ENCODE data around the gene LATS1. TPM values are rescaled to one million over a fixed set of nuclear protein-coding genes. Genes with fewer than 3 reads are reported as not detected.
"Not testable (repeated sequence)": the region's sequence is repeated elsewhere in the genome, so short reads cannot be mapped to it uniquely, and the experiment has no call there.

The LATS1 gene
- total RNA-seq, 1 donor from 2014 or later = 13.8 TPM

DNA sequence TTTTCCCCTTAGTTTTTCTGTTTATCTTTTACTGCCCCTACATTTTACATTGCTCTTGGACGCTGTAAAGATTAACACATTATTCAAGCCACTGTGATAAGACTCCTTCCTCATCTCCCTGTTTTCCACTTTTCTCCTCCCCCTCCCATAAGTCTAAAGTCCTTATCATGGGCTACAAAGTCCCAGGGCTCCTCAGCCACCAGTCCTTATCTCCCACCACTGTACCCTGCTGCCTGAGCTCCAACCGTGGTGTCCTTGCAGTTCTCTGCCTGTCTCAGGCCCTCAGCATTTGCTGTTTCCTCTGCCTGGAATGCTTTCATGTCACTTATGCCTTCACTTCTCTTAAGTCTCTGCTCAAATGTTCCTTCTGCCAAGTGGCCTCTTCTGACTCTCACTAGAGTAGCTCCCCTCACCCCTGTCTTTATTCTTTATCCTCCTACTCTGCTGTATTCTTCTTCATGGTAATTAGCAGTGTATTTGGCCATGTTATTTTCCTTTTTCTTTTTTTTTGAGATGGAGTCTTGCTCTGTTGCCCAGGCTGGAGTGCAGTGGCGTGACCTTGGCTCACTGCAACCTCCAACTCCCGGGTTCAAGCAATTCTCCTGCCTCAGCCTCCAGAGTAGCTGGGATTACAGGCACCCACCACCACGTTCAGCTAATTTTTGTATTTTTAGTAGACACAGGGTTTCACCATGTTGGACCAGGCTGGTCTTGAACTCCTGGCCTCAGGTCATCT is 10.8 kb upstream of the LATS1 start:
- no peak for DNase-seq (ENCODE audit: low read depth)

DNA sequence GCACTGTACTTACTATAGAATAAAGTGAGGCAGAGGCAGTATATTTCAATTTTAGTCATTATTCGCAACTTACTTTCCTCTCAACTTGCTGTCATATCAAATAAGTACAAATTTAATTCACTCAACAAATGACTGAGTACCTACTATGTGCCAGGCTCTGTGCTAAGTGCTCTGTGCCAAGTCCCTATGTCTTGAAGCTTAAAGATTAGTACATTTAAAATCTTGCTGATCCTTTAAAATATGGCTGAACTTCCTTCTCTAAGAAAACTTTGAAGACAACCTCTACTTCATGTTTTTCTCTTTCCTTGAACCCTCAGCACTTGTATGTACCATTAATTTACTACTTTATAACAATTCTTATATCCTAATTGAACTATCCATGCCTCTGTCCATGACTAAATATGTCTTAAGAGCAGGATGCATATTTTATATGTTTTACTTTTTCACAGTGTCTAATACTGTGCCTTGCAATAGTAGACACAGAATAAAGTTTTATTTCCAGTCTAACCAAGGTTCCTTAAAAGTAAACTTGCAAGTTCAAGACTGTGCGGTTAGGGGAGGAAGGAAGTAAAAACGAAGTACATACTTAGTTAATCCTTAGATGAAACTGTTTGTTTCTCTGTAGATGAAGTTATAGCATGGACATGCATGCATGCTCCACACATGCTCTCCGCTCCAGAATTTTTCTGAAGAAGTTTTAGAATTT is 10.0 kb upstream of the LATS1 start:
- no peak for DNase-seq (ENCODE audit: low read depth)

DNA sequence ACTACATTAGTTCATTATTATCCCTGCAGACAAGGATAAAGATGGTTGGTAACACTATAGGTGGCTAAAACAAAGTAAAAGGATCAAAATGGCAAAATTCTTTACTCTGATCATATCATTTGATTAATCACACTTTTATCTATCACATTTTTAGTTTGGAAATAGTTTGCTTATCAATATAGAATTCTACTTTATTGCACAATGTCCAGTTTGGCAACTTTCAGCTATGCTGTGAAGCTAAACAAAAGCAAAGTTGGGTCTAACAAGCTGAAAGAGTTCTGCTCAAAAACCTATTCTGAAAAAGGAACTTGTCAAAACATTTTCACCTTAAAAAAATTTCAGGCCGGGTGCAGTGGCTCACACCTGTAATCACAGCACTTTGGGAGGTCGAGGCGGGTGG is 7.9 kb upstream of the LATS1 start:
- no peak for DNase-seq (ENCODE audit: low read depth)

DNA sequence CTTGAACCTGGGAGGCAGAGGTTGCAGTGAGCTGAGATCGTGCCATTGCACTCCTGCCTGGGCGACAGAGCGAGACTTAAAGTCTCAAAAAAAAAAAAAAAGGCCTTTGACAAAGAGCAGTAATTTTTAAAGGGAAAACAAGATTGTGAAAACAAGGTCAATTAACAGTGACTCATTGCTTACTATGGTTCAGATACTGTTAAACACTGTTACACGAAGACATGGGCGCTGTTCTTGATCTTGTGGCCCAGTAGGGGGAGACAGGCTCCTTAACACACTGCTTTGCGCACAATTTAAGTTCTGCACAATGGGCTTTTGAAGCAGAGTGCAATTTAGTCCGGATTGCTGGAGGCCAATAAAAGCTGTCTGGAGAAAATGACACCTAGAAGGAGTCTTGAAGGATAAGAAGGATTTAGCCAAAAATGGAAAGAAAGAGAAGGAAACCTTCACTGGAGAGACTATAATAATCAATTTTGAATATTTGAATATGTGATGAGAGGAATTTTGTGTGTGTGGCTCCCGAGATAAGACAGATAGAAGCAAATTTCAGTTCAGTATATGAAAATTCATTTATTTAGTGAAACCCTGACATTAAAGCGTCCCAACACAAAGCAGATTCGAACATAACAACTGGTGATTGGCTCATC is 6.0 kb upstream of the LATS1 start:
- peak; percentile 43 for DNase-seq (ENCODE audit: low read depth)

DNA sequence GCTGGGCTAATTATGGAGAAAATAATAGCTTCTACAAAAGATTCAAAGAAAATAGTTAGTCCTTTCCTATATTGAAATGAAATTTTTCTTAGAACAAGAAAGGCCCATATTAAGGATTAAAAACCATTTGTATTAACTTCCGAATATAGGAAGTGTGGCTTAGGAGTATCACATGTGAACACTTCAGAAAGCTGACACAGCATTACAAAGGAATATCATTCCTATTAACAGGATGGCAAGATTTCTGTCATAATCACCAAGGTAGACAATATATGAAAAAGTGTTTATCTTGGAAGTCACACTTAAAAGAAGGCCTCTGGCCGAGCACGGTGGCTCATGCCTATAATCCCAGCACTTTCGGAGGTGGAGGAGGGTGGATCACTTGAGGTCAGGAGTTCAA is 5.4 kb upstream of the LATS1 start:
- DNase-seq (ENCODE audit: low read depth) = no peak

DNA sequence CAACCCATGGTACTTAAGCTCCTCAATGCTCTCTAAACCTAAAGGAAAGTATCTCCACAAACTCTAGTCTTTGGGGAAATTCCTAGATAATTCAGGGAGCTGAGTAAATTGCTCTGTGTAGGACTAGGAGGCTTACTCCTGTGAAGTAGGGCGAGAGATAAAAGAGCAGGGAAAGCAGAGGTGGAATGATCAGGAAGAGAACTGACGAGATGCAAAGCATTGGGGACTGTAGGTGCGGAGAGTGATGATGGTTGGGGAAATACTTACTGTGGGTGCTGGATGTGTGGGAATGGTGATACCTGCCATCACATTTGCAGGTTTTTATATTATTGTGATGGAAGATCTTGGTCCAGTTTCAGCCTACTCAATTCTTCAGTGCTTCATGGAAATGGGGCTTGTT is 1.6 kb upstream of the LATS1 start:
- no peak for DNase-seq (ENCODE audit: low read depth)

DNA sequence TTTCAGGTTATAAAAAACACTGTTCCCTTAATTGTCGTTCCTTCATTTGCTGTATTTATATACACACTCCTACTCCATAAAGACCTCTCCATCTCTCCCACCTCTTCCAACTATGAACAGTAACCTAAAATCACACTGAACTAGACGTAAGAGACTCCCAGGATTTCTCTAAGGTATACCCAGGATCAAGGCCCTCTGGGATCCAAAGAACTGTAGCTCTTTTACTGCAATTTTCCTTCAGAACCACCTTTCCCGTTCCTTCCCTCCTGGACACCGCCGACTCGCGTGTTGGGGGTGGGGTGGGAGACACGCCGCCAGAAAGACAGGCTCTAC is 680 bp downstream of the LATS1 start:
- no peak for DNase-seq (ENCODE audit: low read depth)

DNA sequence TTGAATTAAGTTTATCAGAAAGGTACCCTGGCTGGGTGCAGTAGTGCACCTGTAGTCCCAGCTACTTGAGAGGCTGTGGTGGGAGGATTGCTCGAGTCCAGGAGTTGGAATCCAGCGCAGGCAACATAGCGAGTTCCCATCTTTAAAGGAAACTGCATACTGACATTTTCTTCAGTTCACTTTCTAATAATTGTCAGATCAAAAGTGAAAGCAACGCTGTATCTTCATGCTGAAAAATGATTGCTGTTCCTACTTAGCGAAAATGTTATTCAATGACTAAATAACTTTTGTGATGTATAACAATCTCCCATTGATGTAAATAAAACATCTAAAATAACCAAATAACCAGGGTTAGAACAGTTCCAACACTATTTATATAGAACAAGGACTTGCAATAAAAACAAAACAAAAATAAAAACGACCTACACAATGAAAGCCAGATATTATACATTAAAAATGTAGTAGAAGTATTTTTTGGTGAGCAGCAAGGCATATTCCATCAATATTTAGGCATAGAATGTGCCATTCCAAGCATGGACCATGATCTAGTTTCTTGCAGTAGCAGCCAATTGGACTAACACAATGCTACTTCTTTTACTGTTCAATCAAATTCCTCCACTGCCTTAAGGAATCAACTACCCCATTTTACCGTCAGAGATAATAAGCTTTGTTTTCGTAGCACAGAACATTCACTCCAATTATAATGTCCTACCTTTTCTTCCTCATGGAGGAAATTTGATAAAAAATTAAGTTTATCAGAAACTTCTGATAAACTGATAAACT is 1.5 kb downstream of the LATS1 start:
- DNase-seq (ENCODE audit: low read depth) = no peak

DNA sequence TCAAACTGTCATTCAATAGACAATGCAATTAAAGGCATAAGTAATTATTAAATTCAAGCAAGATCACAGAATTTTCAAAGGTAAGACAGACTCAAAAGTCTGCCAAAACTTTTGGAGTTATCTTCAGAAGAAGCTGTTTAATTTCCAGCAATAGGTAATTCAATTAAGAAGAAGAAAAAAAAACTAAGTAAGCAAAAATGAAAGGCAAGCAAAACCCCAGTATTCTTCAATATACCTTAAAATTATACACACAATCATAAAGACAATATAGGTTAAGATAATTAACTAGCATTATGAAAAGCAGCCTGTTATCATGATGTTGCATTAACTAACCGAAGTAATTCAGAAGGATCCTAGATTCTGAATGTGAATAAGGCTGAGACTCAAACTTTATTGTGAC is 3.5 kb downstream of the LATS1 start:
- DNase-seq (ENCODE audit: low read depth) = no peak

DNA sequence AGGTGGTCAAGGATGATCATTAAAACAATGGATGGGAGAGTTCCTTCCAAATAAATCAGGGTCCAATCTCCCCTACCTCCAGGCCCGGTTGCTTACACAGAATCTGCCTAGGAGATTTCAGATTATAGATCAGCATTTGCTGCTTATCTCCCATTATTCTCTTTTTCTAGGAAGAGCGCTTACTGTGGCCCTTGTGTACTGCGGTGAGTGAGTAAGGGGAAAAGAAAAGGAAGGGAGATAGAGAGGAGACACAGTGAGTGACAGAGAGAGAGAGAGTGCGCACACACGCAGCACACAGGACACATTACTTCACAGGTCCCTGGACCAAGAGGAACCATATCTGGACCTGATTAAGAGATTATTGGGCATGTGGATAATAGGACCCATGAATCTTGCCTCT is 6.2 kb downstream of the LATS1 start:
- DNase-seq (ENCODE audit: low read depth) = no peak

DNA sequence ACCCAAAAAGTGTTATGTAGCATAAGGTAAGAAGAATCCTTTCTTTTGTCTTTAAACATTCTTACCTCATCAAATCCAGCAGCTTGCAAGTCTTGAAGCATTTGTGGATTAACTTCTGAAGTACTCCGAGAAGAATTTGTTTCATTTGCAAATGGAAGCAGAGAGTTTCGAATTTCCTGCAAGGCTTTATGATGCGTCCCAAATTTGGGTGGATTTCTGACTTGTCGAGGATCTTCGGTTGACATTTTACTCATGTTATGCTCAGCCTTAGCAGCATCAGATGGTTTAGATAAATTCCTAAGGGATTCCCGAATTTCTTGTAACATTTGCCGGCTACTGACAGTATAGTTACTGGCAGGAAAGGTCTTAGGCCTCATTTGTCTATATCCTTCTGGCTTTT is 16.2 kb downstream of the LATS1 start:
- DNase-seq (ENCODE audit: low read depth) = no peak

DNA sequence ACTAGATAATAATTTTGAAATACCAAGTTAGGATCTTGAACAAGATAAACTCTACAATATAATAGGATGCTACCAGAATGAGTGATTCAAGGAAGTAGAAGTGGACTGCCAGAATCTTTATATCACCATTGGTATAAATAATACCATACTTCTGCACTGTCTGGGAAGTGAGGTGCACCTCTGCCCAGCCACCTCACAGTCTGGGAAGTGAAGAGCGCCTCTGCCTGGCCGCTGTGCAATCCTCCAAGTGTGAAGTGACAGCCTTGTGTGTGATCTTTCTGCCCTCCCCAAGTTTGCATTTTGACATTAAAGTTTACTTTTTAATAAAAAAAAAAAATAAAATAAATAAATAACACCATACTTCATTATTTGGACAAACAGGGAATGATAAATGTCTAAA is 18.8 kb downstream of the LATS1 start:
- DNase-seq (ENCODE audit: low read depth) = no peak

DNA sequence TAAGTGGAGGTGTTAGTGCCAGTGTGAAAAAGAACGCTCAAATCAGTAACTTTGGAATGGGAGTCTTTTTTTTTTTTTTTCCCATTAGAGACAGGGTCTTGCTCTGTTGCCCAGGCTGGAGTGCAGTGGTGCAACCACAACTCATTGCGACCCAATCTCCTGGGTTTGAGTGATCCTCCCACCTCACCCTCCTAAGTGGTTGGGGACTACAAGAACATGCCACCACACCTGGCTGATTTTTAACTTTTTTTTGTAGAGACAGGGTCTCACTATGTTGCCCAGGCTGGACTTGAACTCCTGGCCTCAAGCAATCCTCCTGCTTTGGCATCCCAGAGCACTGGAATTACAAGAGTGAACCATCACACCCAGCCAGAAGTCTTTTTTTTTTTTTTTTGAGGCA is 19.7 kb downstream of the LATS1 start:
- no peak for DNase-seq (ENCODE audit: low read depth)

DNA sequence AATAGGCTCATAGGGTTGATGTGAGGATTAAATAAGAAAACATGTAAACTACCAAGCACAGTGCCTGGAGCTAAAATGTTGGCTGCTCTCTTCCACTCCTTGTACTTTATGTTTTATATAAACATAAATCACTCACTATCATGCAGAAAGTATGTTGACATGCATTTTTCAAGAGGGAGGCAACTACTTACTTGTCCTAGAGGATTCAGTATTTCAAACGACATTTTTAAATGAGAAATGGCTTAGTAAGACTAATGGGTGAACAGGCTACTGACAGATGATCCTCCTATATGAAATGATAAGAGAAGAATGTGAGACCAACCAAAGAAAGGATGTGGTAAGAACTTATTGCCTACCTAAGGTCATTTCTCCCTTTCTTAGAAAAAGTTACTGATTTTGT is 21.0 kb downstream of the LATS1 start:
- no peak for DNase-seq (ENCODE audit: low read depth)

DNA sequence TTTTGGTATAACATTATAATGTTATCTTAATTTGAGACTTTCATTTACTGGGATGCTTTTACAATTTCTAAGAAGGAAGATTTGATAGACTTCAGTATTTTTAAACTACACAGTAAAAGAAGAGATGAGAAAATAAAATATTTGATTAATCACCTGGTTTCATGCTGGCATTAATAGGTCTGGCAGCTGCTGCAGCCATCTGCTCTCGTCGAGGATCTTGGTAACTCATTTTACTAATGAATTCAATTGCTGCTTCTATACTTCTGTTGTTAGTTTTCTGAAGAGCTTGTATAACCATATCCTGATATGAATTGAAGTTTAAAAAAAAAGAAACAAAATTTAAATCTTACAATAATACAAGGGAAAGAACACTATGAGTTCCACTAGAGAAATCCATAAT is 23.0 kb downstream of the LATS1 start:
- DNase-seq (ENCODE audit: low read depth) = no peak

DNA sequence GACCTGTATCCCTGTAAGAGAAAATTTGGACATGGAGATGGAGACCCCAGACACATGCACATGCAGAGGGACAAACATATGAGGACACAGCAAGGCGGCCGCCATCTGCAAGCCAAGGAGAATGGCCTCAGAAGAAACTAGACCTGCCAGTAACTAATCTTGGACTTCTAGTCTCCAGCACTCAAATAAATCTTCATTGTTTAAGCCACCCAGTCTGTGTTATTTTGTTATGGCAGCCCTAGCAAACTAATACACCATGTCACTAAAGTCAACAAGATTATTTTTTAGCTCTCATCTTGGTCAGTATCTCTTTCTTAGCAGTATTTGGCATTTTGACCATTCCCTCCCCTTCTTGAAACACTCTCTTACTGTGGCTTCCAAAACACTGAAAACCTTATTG is 26.7 kb downstream of the LATS1 start:
- DNase-seq (ENCODE audit: low read depth) = no peak

DNA sequence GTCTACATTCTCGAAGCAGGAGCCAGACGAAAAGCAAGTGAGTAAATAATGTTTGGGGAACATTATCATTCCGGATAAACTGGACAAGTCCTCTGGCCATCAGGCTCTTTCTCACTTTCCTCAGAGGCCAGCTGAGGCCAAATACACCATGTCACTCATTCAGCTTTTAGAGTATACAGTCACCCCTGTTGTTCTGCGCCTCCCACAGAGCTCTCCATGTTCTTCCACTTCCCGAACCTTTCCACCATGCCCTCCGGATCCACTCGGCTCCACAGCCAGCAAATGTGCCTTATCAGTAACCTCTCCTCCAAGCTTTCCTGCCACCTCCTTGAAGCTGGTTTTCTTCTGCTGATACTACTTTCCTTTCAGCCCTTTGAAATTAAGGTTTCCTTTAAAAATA is 31.7 kb downstream of the LATS1 start:
- DNase-seq (ENCODE audit: low read depth) = no peak

DNA sequence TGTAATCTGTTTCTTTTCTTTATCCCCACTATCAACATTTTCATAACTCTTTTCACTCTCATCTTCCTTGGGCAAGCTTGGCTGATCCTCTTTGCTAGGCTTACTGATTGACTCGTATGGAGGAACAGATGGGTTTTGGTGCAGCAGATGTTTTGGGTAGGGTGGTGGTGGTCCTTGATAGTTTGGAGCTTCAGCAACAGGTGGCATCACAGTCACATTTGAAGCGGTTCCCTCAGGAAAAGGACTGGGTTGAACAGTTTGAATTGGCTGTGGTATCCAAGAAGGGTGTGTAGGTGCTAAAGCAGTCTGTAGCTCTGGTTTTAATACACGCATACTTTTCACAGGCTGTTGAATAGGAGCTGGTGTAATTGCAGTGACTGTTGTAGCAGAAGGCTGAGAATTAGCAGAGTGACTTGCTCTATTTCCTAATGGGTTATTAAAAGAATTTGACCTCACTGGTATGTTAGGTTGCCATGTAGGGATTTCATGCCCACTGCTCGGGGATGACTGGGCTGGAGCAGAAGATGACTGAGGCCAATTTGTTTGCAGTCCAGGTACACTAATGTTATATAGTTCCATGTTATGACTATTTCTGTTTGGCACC is 34.5 kb downstream of the LATS1 start:
- peak; percentile 81 for DNase-seq (ENCODE audit: low read depth)

DNA sequence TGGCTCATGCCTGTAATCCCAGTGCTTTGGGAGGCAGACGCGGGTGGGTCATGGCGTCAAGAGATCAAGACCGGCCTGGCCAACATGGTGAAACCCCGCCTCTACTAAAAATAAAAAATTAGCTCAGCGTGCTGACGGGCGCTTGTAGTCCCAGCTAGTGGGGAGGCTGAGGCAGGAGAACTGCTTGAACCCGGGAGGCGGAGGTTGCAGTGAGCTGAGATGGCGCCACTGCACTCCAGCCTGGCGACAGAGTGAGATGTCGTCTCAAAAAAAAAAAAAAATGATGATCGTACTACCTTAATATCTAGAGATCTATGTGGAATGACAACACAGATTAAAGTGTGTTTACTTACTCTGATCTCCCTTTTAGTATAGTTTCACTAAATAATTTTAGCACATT is 36.1 kb downstream of the LATS1 start:
- DNase-seq (ENCODE audit: low read depth) = not testable (repeated sequence)

DNA sequence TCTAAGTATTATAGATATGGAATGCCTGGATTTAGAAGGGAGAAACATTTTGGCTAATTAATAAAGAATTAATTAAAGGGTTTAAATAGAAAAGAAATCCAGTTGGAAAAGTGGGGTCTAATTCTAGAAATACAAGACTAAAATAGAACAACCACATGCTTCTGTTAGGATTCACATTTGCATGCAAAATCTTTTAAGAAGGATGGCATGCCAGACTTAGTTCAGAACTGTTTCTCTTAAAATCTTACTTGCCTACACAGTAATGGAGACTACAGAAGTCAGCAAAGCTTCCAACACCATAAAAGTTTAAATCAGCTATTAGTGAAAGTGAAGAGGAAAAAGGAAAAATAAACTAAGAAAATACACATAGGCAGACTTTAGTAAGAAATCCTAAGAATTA is 36.7 kb downstream of the LATS1 start:
- peak; percentile 17 for DNase-seq (ENCODE audit: low read depth)

DNA sequence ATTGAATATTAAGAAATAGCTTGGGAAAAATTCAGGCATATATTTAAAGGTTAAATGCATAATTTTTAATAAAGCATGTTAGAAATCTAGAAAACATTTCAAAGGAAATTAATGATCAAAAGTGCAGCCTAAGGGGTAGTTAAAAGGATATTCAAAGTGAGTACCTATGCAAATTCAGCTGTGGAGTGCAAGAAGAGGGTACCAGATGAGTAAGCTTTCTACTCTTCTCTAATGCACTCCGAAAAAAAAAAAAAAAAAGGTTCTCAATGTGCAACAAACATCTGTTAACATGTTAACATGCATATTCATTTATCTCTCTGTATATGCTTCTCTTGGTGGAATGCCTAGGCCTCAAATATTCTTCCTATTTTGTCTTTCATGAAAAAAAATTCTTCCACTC is 37.4 kb downstream of the LATS1 start:
- no peak for DNase-seq (ENCODE audit: low read depth)

DNA sequence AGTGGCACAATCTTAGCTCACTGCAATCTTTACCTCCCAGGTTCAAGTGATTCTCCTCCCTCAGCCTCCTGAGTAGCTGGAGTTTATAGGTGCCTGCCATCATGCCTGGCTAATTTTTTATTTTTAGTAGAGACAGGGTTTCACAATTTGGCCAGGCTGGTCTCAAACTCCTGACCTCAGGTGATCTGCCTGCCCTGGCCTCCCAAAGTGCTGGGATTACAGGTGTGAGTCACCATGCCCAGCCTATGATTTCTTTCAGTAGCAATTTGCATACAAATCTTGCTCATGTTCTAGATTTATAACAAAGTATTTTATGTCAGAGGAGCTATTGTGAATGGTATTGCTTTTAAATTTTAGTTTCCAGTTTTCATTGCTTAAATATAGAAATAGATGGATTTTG is 45.6 kb downstream of the LATS1 start:
- DNase-seq (ENCODE audit: low read depth) = not testable (repeated sequence)

Measured in myocyte (in vitro differentiated cells).